Measurements from ENCODE around the gene LIMCH1. TPM values are rescaled to one million over a fixed set of nuclear protein-coding genes. Genes with fewer than 3 reads are reported as not detected.

The LIMCH1 gene
- total and polyA plus RNA-seq, 2 of the 8 experiments (the other 6 are each of a cell fraction or from before 2014, with no cell fraction given): 2.7 to 3.0 TPM

GRCh38 chr4:41517121-41517520 lies 20.8 kb upstream of the LIMCH1 start:
- no peak overlapping the region for H2AFZ ChIP-seq (ENCODE audit: low read length)
- no peaks in the 10 kb centered on the region for H3K27me3 ChIP-seq (replicated peaks in 1 of 4; ENCODE audit: control insufficient read depth in 3 of 4, extremely low read depth in 1 of 4, insufficient read depth in 3 of 4, low read length in 3 of 4)
- H3K79me1 ChIP-seq (ENCODE audit: low read depth, low read length): no peaks in the 10 kb centered on the region
- 92% methylated on average over 4 of the region's 4 CpGs; no CpG with 5 or more reads in 1 of the 2 experiments for WGBS, 2 experiments (ENCODE audit: extremely low coverage in 1 of 2, insufficient coverage in 1 of 2, insufficient read length in 1 of 2, insufficient replicate concordance in 2 of 2, low coverage in 1 of 2, low lambda C conversion rate in 2 of 2, missing lambda C conversion rate in 1 of 2)
- no peaks in the 10 kb centered on the region for H3K9me3 ChIP-seq (ENCODE audit: insufficient read depth in 2 of 2, low read depth in 1 of 2, low read length in 1 of 2)
- no peak overlapping the region for H4K91ac ChIP-seq (replicated peaks; ENCODE audit: insufficient read length, low read length)
- no peak overlapping the region for H2BK20ac ChIP-seq (ENCODE audit: low read length)
- POLR2A ChIA-PET (ENCODE audit: partially characterized antibody): no interaction called here
- no peak overlapping the region for H3K23ac ChIP-seq (ENCODE audit: insufficient read length)
- H2AK5ac ChIP-seq (ENCODE audit: low read depth, low read length): no peak overlapping the region
- H2BK120ac ChIP-seq (replicated peaks; ENCODE audit: low read depth, low read length): no peak overlapping the region
- no peak overlapping the region for H3K56ac ChIP-seq (replicated peaks; ENCODE audit: insufficient read length, low read depth, low read length)
- H2BK12ac ChIP-seq (ENCODE audit: low read depth, low read length): no peak overlapping the region
- no peak overlapping the region for H3K4me2 ChIP-seq (ENCODE audit: insufficient read depth in 1 of 2, low read depth in 2 of 2, low read length in 2 of 2)
- CTCF ChIA-PET (ENCODE audit: partially characterized antibody): interaction anchor here (1.1 to 2.4 kb wide), 2 partner anchors 9 to 657 kb away, joined by 3 to 7 read pairs; no protein-coding TSS in a partner anchor
- no peak overlapping the region for H3K27ac ChIP-seq (ENCODE audit: low read depth, low read length)
- FAIRE-seq: no peak
- H4K8ac ChIP-seq (ENCODE audit: extremely low read depth, insufficient read depth, low read length): no peak overlapping the region
- H3K36me3 ChIP-seq (ENCODE audit: control insufficient read depth in 2 of 4, insufficient read depth in 4 of 4, low read length in 3 of 4): no peaks in the 10 kb centered on the region
- H2BK5ac ChIP-seq (ENCODE audit: low read depth, low read length): no peak overlapping the region
- H2BK15ac ChIP-seq (ENCODE audit: low read length): no peak overlapping the region
- no peak overlapping the region for H4K5ac ChIP-seq (ENCODE audit: insufficient read length, low read depth, low read length)
- no peak overlapping the region for H3K4me3 ChIP-seq (ENCODE audit: extremely low read depth in 1 of 4, insufficient read depth in 2 of 4, low read depth in 3 of 4, low read length in 4 of 4)
- no peak overlapping the region for H3K4ac ChIP-seq (replicated peaks; ENCODE audit: insufficient read length, low read depth, low read length)
- no peak overlapping the region for H3K18ac ChIP-seq (ENCODE audit: extremely low read depth, low read length)
- H3K79me2 ChIP-seq (ENCODE audit: control insufficient read depth in 1 of 2, insufficient read depth in 2 of 2, low read length in 2 of 2): no peaks in the 10 kb centered on the region
- no peak for TF ChIP-seq USF2 (IDR thresholded peaks at IDR 0.05; ENCODE audit: low read length)
- no peak for TF ChIP-seq POLR2AphosphoS5 (IDR thresholded peaks at IDR 0.05; ENCODE audit: low read depth, low read length)
- no peak for TF ChIP-seq KDM4A (IDR thresholded peaks at IDR 0.05; ENCODE audit: low read depth, low read length, severe bottlenecking)
- H3K14ac ChIP-seq (ENCODE audit: insufficient read length): no peak overlapping the region
- no peaks in the 10 kb centered on the region for H3K23me2 ChIP-seq (ENCODE audit: low read depth, low read length)
- DNase-seq (ENCODE audit: low read depth in 1 of 2, low spot score in 2 of 2): no peak
- no peaks in the 10 kb centered on the region for H4K20me1 ChIP-seq (replicated peaks in 1 of 2; ENCODE audit: control insufficient read depth in 1 of 2, insufficient read depth in 2 of 2, low read length in 2 of 2)
- H3K4me1 ChIP-seq (replicated peaks in 1 of 4; ENCODE audit: control insufficient read depth in 3 of 4, insufficient read depth in 4 of 4, low read length in 3 of 4): no peaks in the 10 kb centered on the region
- no peak overlapping the region for H3K9ac ChIP-seq (replicated peaks in 1 of 4; ENCODE audit: extremely low read depth in 1 of 4, low read depth in 3 of 4, low read length in 3 of 4)
